ENCODE results near the gene CCDC154. TPM values are rescaled to one million over a fixed set of nuclear protein-coding genes. Genes with fewer than 3 reads are reported as not detected.

The CCDC154 gene
- total RNA-seq, 2 donors from 2014 or later, result 1.9 to 2.2 TPM

DNA sequence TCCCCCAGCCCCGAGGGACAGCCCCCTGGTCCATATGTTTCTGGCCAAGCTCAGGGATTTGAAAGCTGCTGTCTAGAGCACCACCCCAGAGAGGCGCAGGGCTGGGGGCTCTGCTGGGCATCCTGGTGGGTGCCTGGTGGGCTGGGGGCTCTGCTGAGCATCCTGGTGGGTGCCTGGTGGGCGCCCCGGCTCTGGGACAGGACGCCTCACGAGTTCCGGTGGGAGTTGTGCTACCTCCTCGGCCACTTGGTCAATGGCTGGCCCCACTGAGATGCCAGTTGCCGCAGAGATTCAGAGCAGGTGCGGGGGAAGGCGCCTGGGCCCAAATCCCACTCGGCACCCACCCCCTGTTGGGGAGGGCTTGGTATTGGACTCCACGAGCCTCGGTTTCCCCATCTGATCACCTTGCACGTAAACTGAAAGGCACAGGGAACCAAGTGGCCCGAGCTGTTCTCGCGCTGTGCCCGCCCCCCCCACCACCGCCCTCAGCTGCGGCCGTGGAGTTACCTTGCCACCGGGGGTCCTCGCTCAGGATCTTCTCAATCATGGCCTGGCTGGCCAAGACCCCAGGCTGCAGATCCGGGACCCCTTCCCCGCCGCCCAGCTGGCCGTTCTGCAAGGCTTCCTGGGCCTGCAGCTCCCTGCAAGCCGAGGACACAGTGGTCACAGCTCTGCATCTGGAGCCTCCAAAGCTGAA lies 43.1 kb downstream of the CCDC154 start:
- Histone ChIP-seq H3K9me3 (ENCODE audit: control insufficient read depth, low read length) (no peaks in the 10 kb centered on the region), H3K36me3 (ENCODE audit: control insufficient read depth, insufficient read depth, low read length) (peaks cover 9% of the 10 kb centered on the region), H3K4me3 (ENCODE audit: low read length) (no peak overlapping the region), H3K4me1 (ENCODE audit: control insufficient read depth, insufficient read depth, low read length) (no peaks in the 10 kb centered on the region), H3K9ac (ENCODE audit: extremely low read depth, low read length, poor library complexity, severe bottlenecking) (no peak overlapping the region), H3K27me3 (ENCODE audit: control insufficient read depth, insufficient read depth, low read length, poor library complexity, severe bottlenecking) (no peaks in the 10 kb centered on the region), H3K27ac (ENCODE audit: low read depth, low read length) (no peak overlapping the region)
- Mint-ChIP-seq H3K4me3 (no peak overlapping the region), H3K27me3 (ENCODE audit: insufficient read depth) (no peaks in the 10 kb centered on the region), H3K9me3 (no peaks in the 10 kb centered on the region), H3K4me1 (no peaks in the 10 kb centered on the region), H3K36me3 (ENCODE audit: low read depth) (peaks cover 38% of the 10 kb centered on the region), H3K27ac (no peak overlapping the region)
- TF ChIP-seq, protein P1, sequence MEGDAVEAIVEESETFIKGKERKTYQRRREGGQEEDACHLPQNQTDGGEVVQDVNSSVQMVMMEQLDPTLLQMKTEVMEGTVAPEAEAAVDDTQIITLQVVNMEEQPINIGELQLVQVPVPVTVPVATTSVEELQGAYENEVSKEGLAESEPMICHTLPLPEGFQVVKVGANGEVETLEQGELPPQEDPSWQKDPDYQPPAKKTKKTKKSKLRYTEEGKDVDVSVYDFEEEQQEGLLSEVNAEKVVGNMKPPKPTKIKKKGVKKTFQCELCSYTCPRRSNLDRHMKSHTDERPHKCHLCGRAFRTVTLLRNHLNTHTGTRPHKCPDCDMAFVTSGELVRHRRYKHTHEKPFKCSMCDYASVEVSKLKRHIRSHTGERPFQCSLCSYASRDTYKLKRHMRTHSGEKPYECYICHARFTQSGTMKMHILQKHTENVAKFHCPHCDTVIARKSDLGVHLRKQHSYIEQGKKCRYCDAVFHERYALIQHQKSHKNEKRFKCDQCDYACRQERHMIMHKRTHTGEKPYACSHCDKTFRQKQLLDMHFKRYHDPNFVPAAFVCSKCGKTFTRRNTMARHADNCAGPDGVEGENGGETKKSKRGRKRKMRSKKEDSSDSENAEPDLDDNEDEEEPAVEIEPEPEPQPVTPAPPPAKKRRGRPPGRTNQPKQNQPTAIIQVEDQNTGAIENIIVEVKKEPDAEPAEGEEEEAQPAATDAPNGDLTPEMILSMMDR (conservative IDR thresholded peaks at IDR 0.05), result peak; percentile 28
- 94% methylated on average over 16 to 29 of the region's 29 CpGs for WGBS, 2 experiments (ENCODE audit: insufficient coverage in 1 of 2, insufficient read length in 1 of 2)
- DNase-seq, result peak; percentile 57

- TF ChIP-seq, protein P1 (conservative IDR thresholded peaks at IDR 0.05), result no peak
- DNase-seq, result no peak
- Histone ChIP-seq H3K27ac (ENCODE audit: low read depth, low read length) (no peak overlapping the region), H3K27me3 (ENCODE audit: control insufficient read depth, insufficient read depth, low read length, poor library complexity, severe bottlenecking) (no peaks in the 10 kb centered on the region), H3K36me3 (ENCODE audit: control insufficient read depth, insufficient read depth, low read length) (peaks cover 9% of the 10 kb centered on the region), H3K4me1 (ENCODE audit: control insufficient read depth, insufficient read depth, low read length) (no peaks in the 10 kb centered on the region), H3K9me3 (ENCODE audit: control insufficient read depth, low read length) (no peaks in the 10 kb centered on the region), H3K9ac (ENCODE audit: extremely low read depth, low read length, poor library complexity, severe bottlenecking) (no peak overlapping the region), H3K4me3 (ENCODE audit: low read length) (no peak overlapping the region)
- WGBS, 2 experiments (ENCODE audit: insufficient coverage in 1 of 2, insufficient read length in 1 of 2), result 95 to 96% methylated on average over 33 to 38 of the region's 38 CpGs
- no peaks in the 10 kb centered on the region for H3K4me1 Mint-ChIP-seq
- no peaks in the 10 kb centered on the region for H3K27me3 Mint-ChIP-seq (ENCODE audit: insufficient read depth)
- H3K36me3 Mint-ChIP-seq (ENCODE audit: low read depth), result peaks cover 44% of the 10 kb centered on the region
- H3K4me3 Mint-ChIP-seq, result no peak overlapping the region
- no peaks in the 10 kb centered on the region for H3K9me3 Mint-ChIP-seq
- H3K27ac Mint-ChIP-seq, result no peak overlapping the region
Measured at GRCh38 chr16:1398826-1399581, 45.4 kb downstream of the CCDC154 start.

DNA sequence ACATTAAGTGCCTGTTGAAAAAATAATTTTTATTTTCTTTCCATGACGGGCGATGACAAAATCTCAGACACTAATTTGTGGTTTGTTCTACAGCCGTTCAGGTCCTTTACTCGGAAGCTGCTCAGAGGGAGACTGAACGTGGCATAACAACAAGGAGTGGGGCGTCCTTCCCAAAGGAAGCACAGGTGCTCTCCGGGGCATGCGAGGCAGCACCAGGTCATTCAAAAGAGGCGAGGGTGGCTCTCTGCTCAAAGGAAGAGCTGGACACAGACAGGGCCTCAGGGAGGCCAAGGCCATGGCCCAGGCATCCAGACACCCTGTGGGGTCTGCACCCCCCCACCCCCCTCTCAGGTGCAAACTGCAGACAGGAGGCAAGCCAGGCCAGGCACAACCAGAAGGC lies 46.0 kb downstream of the CCDC154 start:
- Mint-ChIP-seq H3K27ac (no peak overlapping the region), H3K9me3 (no peaks in the 10 kb centered on the region), H3K4me3 (no peak overlapping the region)

More for the DNA sequence above, 46.0 kb downstream of the CCDC154 start:
- Histone ChIP-seq H3K27me3 (ENCODE audit: control insufficient read depth, insufficient read depth, low read length, poor library complexity, severe bottlenecking) (no peaks in the 10 kb centered on the region), H3K9me3 (ENCODE audit: control insufficient read depth, low read length) (no peaks in the 10 kb centered on the region), H3K27ac (ENCODE audit: low read depth, low read length) (no peak overlapping the region), H3K9ac (ENCODE audit: extremely low read depth, low read length, poor library complexity, severe bottlenecking) (no peak overlapping the region), H3K4me1 (ENCODE audit: control insufficient read depth, insufficient read depth, low read length) (no peaks in the 10 kb centered on the region), H3K36me3 (ENCODE audit: control insufficient read depth, insufficient read depth, low read length) (peaks cover 9% of the 10 kb centered on the region), H3K4me3 (ENCODE audit: low read length) (no peak overlapping the region)
- TF ChIP-seq, protein P1 (conservative IDR thresholded peaks at IDR 0.05), result no peak
- DNase-seq, result no peak
- Mint-ChIP-seq H3K36me3 (ENCODE audit: low read depth) (peaks cover 42% of the 10 kb centered on the region), H3K4me1 (no peaks in the 10 kb centered on the region), H3K27me3 (ENCODE audit: insufficient read depth) (no peaks in the 10 kb centered on the region)
- WGBS, 2 experiments (ENCODE audit: insufficient coverage in 1 of 2, insufficient read length in 1 of 2), result 92 to 97% methylated on average over 9 of the region's 9 CpGs

Measured in endodermal cell (in vitro differentiated cells).